Osteoblast (primary cell): Measurements from ENCODE around the gene D2HGDH. TPM values are rescaled to one million over a fixed set of nuclear protein-coding genes. Genes with fewer than 3 reads are reported as not detected.

Source experiments
- DNase-seq: peaks from one replicate; pipeline ENCODE4 v3.0.0; 2011; ENCODE audit warnings: low spot score, mixed read lengths; ENCODE audit not compliant: insufficient read length; ENCODE audit errors: missing footprints
- H2AFZ ChIP-seq: 2 replicates; pipeline ENCODE4 v1.6.0; 2011; ENCODE audit warnings: mild to moderate bottlenecking, low read length
- H3K27ac ChIP-seq: 2 replicates; pipeline ENCODE4 v1.5.1; 2011; ENCODE audit warnings: mild to moderate bottlenecking, low read depth, low read length, moderate library complexity
- H3K27me3 ChIP-seq: 2 replicates; pipeline ENCODE4 v1.6.0; 2012; ENCODE audit warnings: mild to moderate bottlenecking, control low read depth, inconsistent platforms, low read length, moderate library complexity; ENCODE audit not compliant: insufficient read depth
- H3K36me3 ChIP-seq: 2 replicates; pipeline ENCODE4 v1.5.1; 2011; ENCODE audit warnings: mild to moderate bottlenecking, low read length, control low read depth, moderate library complexity; ENCODE audit not compliant: insufficient read depth
- H3K4me1 ChIP-seq: 2 replicates; pipeline ENCODE4 v1.5.1; 2011; ENCODE audit warnings: mild to moderate bottlenecking, low read length, control low read depth, moderate library complexity; ENCODE audit not compliant: insufficient read depth
- H3K4me2 ChIP-seq: 2 replicates; pipeline ENCODE4 v1.6.0; 2011; ENCODE audit warnings: mild to moderate bottlenecking, low read length; ENCODE audit not compliant: insufficient read depth
- H3K4me3 ChIP-seq: fragments of 200-600 bp; sonication (generic); 3 replicates; pipeline ENCODE4 v1.5.1; 2012; ENCODE audit warnings: mild to moderate bottlenecking, low read length, inconsistent platforms; ENCODE audit not compliant: insufficient read depth
- H3K79me2 ChIP-seq: 2 replicates; pipeline ENCODE4 v1.6.0; 2012; ENCODE audit warnings: mild to moderate bottlenecking, low read length, control low read depth, inconsistent platforms; ENCODE audit not compliant: insufficient read depth
- H3K9me3 ChIP-seq: 2 replicates; pipeline ENCODE4 v1.5.1; 2011; ENCODE audit warnings: low read depth, low read length, control low read depth
- H4K20me1 ChIP-seq: 2 replicates; pipeline ENCODE4 v1.6.0; 2012; ENCODE audit warnings: mild to moderate bottlenecking, low read length, control low read depth; ENCODE audit not compliant: insufficient read depth
- CTCF ChIP-seq: IDR thresholded peaks from 2 replicates; pipeline ENCODE4 v1.5.1; 2011; ENCODE audit warnings: mild to moderate bottlenecking, low read depth, low read length, moderate library complexity; ENCODE audit errors: extremely low read depth
- total RNA-seq: library from RNA; depleted of rRNA; stranded (reverse); fragments of >200 nt; gene quantifications from 2 replicates; pipeline ENCODE4 v1.2.3, GENCODE V29; 2012

D2HGDH gene
- total RNA-seq, 1 donor, result 15.6 TPM

DNA sequence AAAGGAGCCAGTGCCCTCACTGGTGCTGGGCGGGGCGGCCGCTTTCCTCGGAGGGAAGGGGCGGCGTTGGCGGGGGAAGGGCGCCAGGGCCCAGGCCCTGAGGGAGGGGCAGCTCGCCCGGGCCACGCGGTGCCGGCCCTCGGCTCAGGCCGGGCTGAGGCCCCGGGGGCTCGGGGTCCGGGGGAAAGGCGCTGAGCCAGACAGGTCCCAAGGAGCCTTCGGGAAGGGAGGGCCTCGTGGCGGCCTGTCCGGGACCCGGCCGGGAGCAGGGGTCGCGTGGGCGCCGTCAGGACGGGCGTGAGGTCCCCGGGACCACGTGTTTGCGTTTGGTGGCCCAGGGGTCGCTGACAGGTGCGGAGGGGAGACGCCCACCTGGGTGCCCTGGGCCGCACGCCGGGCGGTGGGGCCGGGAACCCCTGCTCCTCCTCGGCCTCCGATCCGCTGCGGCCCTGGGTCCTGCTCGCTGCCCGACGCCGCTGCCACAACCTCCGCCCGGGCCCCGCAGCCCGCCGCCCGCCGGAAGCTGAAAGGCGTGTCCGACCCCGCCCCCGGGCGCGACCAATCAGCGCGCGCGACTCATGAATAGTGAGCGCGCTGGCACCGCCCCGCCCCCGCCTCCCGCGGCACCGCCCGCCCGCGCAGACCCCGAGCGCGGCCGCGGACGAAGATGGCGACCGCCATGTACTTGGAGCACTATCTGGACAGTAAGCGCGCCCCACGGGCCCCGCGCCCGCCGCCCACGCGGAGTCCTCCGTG is 32.9 kb upstream of the D2HGDH start, which contains the start of gene ING5:
Gene ING5, plus strand, starts transcription at position 641 of the 756 bp plus-strand sequence. Its CDS starts 27 bp downstream, at position 668.
- Histone ChIP-seq H3K4me2 (peak within 1 kb of the TSS; percentile 98), H3K27me3 (no peaks in the 10 kb centered on the region), H3K79me2 (peaks cover 19% of the 10 kb centered on the region), H3K9me3 (no peaks in the 10 kb centered on the region), H3K36me3 (peaks cover 12% of the 10 kb centered on the region), H3K4me1 (peaks cover 9% of the 10 kb centered on the region), H3K4me3 (peak within 1 kb of the TSS; percentile 94), H4K20me1 (peaks cover 10% of the 10 kb centered on the region), H2AFZ (peak within 1 kb of the TSS; percentile 70), H3K27ac (peak within 1 kb of the TSS; percentile 69)
- peak; percentile 98 for DNase-seq
- TF ChIP-seq CTCF, result no peak

GRCh38 chr2:241702155-241703031 is 32.0 kb upstream of the D2HGDH start:
- H3K27ac ChIP-seq, result peak overlapping the region; percentile 56
- DNase-seq, result peak; percentile 98
- H3K79me2 ChIP-seq, result peaks cover 19% of the 10 kb centered on the region
- peaks cover 10% of the 10 kb centered on the region for H4K20me1 ChIP-seq
- peaks cover 18% of the 10 kb centered on the region for H3K36me3 ChIP-seq
- H3K27me3 ChIP-seq, result no peaks in the 10 kb centered on the region
- H3K4me2 ChIP-seq, result peak overlapping the region; percentile 98
- H3K4me3 ChIP-seq, result peak overlapping the region; percentile 94
- peak; percentile 12 for TF ChIP-seq CTCF
- peaks cover 9% of the 10 kb centered on the region for H3K4me1 ChIP-seq
- H3K9me3 ChIP-seq, result no peaks in the 10 kb centered on the region
- H2AFZ ChIP-seq, result peak overlapping the region; percentile 70

GRCh38 chr2:241703032-241703604 is 31.3 kb upstream of the D2HGDH start:
- H3K4me2 ChIP-seq, result peak overlapping the region; percentile 98
- peak overlapping the region; percentile 56 for H3K27ac ChIP-seq
- H3K79me2 ChIP-seq, result peaks cover 19% of the 10 kb centered on the region
- H4K20me1 ChIP-seq, result peaks cover 10% of the 10 kb centered on the region
- DNase-seq, result peak; percentile 91
- H2AFZ ChIP-seq, result peak overlapping the region; percentile 70
- no peak for TF ChIP-seq CTCF
- H3K4me1 ChIP-seq, result peaks cover 9% of the 10 kb centered on the region
- no peaks in the 10 kb centered on the region for H3K27me3 ChIP-seq
- no peaks in the 10 kb centered on the region for H3K9me3 ChIP-seq
- H3K4me3 ChIP-seq, result peak overlapping the region; percentile 94
- H3K36me3 ChIP-seq, result peaks cover 21% of the 10 kb centered on the region
